GM19463 (cell line): ENCODE measurements around the gene CPAMD8.
"Not testable (repeated sequence)": the region's sequence is repeated elsewhere in the genome, so short reads cannot be mapped to it uniquely, and the experiment has no call there.

Experiments
- ATAC-seq: cut with Tn5 transposase; IDR thresholded peaks from one replicate; pipeline ENCODE4 v1.9.1; 2021; ENCODE audit warnings: mild to moderate bottlenecking, moderate library complexity; ENCODE audit not compliant: unreplicated experiment

The CPAMD8 gene

GRCh38 chr19:17043744-17044143, 17.1 kb upstream of the CPAMD8 start:
- ATAC-seq: no peak

- no peak for ATAC-seq
These were observed 15.4 kb upstream of the CPAMD8 start for GRCh38 chr19:17041976-17042375.

GRCh38 chr19:17037966-17038500, 11.4 kb upstream of the CPAMD8 start:
- ATAC-seq: no peak

- no peak for ATAC-seq
These were observed 10.6 kb upstream of the CPAMD8 start for GRCh38 chr19:17037184-17037583.

GRCh38 chr19:17036640-17037039, 10.0 kb upstream of the CPAMD8 start:
- ATAC-seq: no peak

GRCh38 chr19:17035842-17036424, 9.3 kb upstream of the CPAMD8 start:
- ATAC-seq: no peak

- ATAC-seq: no peak
These were observed 5.1 kb upstream of the CPAMD8 start for GRCh38 chr19:17031741-17032140.

- no peak for ATAC-seq
These were observed 945 bp upstream of the CPAMD8 start for GRCh38 chr19:17027535-17027975.

GRCh38 chr19:17025991-17026658, 485 bp downstream of the CPAMD8 start:
- ATAC-seq: no peak

GRCh38 chr19:17025361-17025760, 1.2 kb downstream of the CPAMD8 start:
- no peak for ATAC-seq

- ATAC-seq: not testable (repeated sequence)
These were observed 1.7 kb downstream of the CPAMD8 start for GRCh38 chr19:17024941-17025340.

- no peak for ATAC-seq
These were observed 2.8 kb downstream of the CPAMD8 start for GRCh38 chr19:17023805-17024204.

- ATAC-seq: no peak
These were observed 3.9 kb downstream of the CPAMD8 start for GRCh38 chr19:17022738-17023137.

GRCh38 chr19:17021793-17022590, 4.6 kb downstream of the CPAMD8 start:
- ATAC-seq: no peak

- no peak for ATAC-seq
These were observed 5.3 kb downstream of the CPAMD8 start for GRCh38 chr19:17021328-17021727.

GRCh38 chr19:17020823-17021222, 5.8 kb downstream of the CPAMD8 start:
- ATAC-seq: no peak

GRCh38 chr19:17020385-17020784, 6.2 kb downstream of the CPAMD8 start:
- no peak for ATAC-seq

- ATAC-seq: not testable (repeated sequence)
These were observed 12.3 kb downstream of the CPAMD8 start for GRCh38 chr19:17014212-17014861.

- ATAC-seq: no peak
These were observed 15.1 kb downstream of the CPAMD8 start for GRCh38 chr19:17011485-17011884.

GRCh38 chr19:17006579-17006978, 20.0 kb downstream of the CPAMD8 start:
- ATAC-seq: no peak

GRCh38 chr19:17005000-17005399, 21.6 kb downstream of the CPAMD8 start:
- no peak for ATAC-seq
